HepG2 (cell line): Measurements from ENCODE around the gene SLC7A8.

ENCODE experiments used
- MEF2D ChIP-seq: sonication (generic); formaldehyde crosslinking; IDR thresholded peaks from 2 replicates; pipeline ENCODE4 v1.5.1; 2020; ENCODE audit warnings: mild to moderate bottlenecking, missing genetic modification reagents
- SAFB2 ChIP-seq: sonication (generic); formaldehyde crosslinking; IDR thresholded peaks from 2 replicates; pipeline ENCODE4 v1.5.1; 2020; ENCODE audit warnings: missing genetic modification reagents, low read depth, mild to moderate bottlenecking, borderline replicate concordance
- TF ChIP-seq, protein P1 (sequence below): sonication (generic); formaldehyde crosslinking; IDR thresholded peaks from 2 replicates; pipeline ENCODE4 v1.4.0; 2020; ENCODE audit warnings: mild to moderate bottlenecking, missing genetic modification reagents
- TF ChIP-seq, protein P2 (sequence below): sonication (generic); formaldehyde crosslinking; IDR thresholded peaks from 2 replicates; pipeline ENCODE4 v1.5.0; 2020; ENCODE audit warnings: mild to moderate bottlenecking, missing genetic modification reagents, moderate library complexity

DNA sequence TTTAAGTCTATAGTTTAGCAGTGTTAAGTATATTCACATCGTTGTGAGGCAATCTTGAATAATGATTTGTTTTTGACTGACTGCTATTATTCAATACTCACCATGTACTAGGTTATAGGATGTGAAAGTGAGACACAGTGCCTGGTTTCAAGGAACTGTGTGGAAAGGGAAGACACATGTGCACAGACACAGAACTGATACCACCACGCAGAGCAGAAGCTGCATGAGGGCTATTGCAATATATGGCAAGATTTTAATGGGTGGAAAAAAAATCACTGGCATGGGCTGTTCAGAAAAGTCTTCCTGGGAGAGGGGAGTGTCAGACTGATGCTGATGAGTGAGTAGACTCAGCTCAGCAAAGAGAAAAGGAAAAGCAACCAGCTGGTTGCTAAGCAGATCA, 10.4 kb downstream of the SLC7A8 start:
- TF ChIP-seq, protein P1, sequence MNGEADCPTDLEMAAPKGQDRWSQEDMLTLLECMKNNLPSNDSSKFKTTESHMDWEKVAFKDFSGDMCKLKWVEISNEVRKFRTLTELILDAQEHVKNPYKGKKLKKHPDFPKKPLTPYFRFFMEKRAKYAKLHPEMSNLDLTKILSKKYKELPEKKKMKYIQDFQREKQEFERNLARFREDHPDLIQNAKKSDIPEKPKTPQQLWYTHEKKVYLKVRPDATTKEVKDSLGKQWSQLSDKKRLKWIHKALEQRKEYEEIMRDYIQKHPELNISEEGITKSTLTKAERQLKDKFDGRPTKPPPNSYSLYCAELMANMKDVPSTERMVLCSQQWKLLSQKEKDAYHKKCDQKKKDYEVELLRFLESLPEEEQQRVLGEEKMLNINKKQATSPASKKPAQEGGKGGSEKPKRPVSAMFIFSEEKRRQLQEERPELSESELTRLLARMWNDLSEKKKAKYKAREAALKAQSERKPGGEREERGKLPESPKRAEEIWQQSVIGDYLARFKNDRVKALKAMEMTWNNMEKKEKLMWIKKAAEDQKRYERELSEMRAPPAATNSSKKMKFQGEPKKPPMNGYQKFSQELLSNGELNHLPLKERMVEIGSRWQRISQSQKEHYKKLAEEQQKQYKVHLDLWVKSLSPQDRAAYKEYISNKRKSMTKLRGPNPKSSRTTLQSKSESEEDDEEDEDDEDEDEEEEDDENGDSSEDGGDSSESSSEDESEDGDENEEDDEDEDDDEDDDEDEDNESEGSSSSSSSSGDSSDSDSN (CRISPR knock-in tag), result no peak
- TF ChIP-seq, protein P2, sequence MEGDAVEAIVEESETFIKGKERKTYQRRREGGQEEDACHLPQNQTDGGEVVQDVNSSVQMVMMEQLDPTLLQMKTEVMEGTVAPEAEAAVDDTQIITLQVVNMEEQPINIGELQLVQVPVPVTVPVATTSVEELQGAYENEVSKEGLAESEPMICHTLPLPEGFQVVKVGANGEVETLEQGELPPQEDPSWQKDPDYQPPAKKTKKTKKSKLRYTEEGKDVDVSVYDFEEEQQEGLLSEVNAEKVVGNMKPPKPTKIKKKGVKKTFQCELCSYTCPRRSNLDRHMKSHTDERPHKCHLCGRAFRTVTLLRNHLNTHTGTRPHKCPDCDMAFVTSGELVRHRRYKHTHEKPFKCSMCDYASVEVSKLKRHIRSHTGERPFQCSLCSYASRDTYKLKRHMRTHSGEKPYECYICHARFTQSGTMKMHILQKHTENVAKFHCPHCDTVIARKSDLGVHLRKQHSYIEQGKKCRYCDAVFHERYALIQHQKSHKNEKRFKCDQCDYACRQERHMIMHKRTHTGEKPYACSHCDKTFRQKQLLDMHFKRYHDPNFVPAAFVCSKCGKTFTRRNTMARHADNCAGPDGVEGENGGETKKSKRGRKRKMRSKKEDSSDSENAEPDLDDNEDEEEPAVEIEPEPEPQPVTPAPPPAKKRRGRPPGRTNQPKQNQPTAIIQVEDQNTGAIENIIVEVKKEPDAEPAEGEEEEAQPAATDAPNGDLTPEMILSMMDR, result no peak
- TF ChIP-seq MEF2D (CRISPR knock-in tag) (no peak), SAFB2 (CRISPR knock-in tag) (no peak)
